ENCODE data around the gene CEACAM1.

DNA sequence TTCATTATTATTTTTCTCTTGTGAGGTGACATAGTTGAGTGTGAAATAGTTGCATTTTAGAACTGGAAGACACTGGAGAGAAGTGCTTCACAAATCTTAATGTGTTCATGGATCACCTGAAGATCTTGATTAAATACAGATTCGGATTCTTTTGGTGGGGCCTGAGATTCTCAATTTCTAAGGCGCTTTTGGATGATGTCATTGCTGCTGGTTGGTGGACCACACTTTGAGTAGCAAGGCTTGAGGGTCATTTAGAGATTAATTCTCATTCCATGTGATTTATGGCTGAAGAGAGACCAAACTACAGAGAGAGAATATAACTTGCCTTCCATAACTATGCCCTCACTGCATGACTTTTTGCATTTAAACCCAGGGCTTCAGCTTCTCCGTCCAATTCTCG lies 39.3 kb upstream of the CEACAM1 start:
- TF ChIP-seq CTCF (IDR thresholded peaks at IDR 0.05) (no peak), EZH2 (IDR thresholded peaks at IDR 0.05) (no peak), EZH2phosphoT487 (IDR thresholded peaks at IDR 0.05) (no peak)

Measured in neural progenitor cell (in vitro differentiated cells).